SK-N-SH (cell line): Measurements from ENCODE around the gene LRRC59.
A peak's percentile ranks its signal among the peaks of the same experiment; 100 is the strongest.

Experiments
- CHD2 ChIP-seq: fragments of 150-350 bp; IDR thresholded peaks from 2 replicates; pipeline ENCODE4 v1.6.1; 2018; ENCODE audit warnings: low read length; ENCODE audit not compliant: partially characterized antibody
- EP300 ChIP-seq, 2 experiments: IDR thresholded peaks; 2 replicates each; pipeline versions ENCODE4 v1.4.0 to v1.6.1; 2012; ENCODE audit warnings: borderline replicate concordance in 1 of 2, low read depth in 1 of 2, low read length in 1 of 2
- GABPA ChIP-seq: IDR thresholded peaks from 2 replicates; pipeline ENCODE4 v1.4.0; 2012; ENCODE audit warnings: low read depth, mild to moderate bottlenecking
- POLR2AphosphoS5 ChIP-seq: IDR thresholded peaks from 2 replicates; pipeline ENCODE4 v1.6.1; 2012; ENCODE audit warnings: low read depth, low read length
- RAD21 ChIP-seq: IDR thresholded peaks from 2 replicates; pipeline ENCODE4 v1.6.1; 2012; ENCODE audit warnings: mild to moderate bottlenecking, low read length
- REST ChIP-seq: IDR thresholded peaks from 2 replicates; pipeline ENCODE4 v1.6.1; 2012; ENCODE audit warnings: mild to moderate bottlenecking, low read depth, low read length, moderate library complexity
- RFX5 ChIP-seq: IDR thresholded peaks from 2 replicates; pipeline ENCODE4 v1.6.1; 2012; ENCODE audit warnings: mild to moderate bottlenecking, improper control_type of control experiment, low read length
- RXRA ChIP-seq: IDR thresholded peaks from 2 replicates; pipeline ENCODE4 v1.4.0; 2012; ENCODE audit warnings: low read depth, mild to moderate bottlenecking, borderline replicate concordance
- SIN3A ChIP-seq: IDR thresholded peaks from 2 replicates; pipeline ENCODE4 v1.6.1; 2012; ENCODE audit warnings: low read depth, mild to moderate bottlenecking, low read length, moderate library complexity, borderline replicate concordance
- USF1 ChIP-seq: IDR thresholded peaks from 2 replicates; pipeline ENCODE4 v1.4.0; 2012; ENCODE audit warnings: low read depth, borderline replicate concordance
- TF ChIP-seq, protein P1 (sequence below): fragments of 200-600 bp; sonication (generic); IDR thresholded peaks from 2 replicates; pipeline ENCODE4 v1.6.1; 2017; ENCODE audit warnings: antibody characterized with exemption, mild to moderate bottlenecking, moderate library complexity
- TF ChIP-seq, protein P2 (sequence below): fragments of 150-350 bp; IDR thresholded peaks from 2 replicates; pipeline ENCODE4 v1.6.1; 2017; ENCODE audit warnings: antibody characterized with exemption, low read length, low read depth, borderline replicate concordance
- TF ChIP-seq, protein P3 (sequence below): IDR thresholded peaks from 2 replicates; pipeline ENCODE4 v1.4.0; 2012; ENCODE audit warnings: low read depth

GRCh38 chr17:50425682-50426471 lies 28.6 kb upstream of the LRRC59 start, which contains the start of gene ACSF2:
- TF ChIP-seq, protein P1, sequence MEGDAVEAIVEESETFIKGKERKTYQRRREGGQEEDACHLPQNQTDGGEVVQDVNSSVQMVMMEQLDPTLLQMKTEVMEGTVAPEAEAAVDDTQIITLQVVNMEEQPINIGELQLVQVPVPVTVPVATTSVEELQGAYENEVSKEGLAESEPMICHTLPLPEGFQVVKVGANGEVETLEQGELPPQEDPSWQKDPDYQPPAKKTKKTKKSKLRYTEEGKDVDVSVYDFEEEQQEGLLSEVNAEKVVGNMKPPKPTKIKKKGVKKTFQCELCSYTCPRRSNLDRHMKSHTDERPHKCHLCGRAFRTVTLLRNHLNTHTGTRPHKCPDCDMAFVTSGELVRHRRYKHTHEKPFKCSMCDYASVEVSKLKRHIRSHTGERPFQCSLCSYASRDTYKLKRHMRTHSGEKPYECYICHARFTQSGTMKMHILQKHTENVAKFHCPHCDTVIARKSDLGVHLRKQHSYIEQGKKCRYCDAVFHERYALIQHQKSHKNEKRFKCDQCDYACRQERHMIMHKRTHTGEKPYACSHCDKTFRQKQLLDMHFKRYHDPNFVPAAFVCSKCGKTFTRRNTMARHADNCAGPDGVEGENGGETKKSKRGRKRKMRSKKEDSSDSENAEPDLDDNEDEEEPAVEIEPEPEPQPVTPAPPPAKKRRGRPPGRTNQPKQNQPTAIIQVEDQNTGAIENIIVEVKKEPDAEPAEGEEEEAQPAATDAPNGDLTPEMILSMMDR: no peak
- TF ChIP-seq, protein P2, sequence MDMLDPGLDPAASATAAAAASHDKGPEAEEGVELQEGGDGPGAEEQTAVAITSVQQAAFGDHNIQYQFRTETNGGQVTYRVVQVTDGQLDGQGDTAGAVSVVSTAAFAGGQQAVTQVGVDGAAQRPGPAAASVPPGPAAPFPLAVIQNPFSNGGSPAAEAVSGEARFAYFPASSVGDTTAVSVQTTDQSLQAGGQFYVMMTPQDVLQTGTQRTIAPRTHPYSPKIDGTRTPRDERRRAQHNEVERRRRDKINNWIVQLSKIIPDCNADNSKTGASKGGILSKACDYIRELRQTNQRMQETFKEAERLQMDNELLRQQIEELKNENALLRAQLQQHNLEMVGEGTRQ: no peak
- TF ChIP-seq RFX5 (no peak), CHD2 (no peak), RAD21 (no peak), USF1 (peak; percentile 81; the same call in 1 of the 2 replicates), RXRA (no peak), EP300 (IDR thresholded peaks at IDR 0.05; ENCODE audit: borderline replicate concordance in 1 of 2, low read depth in 1 of 2, low read length in 1 of 2) (0 out of 4 replicates have a peak, but pooled peaks of 1 of the 2 experiments have one; percentile 15), REST (no peak), POLR2AphosphoS5 (peak; percentile 75), GABPA (no peak), SIN3A (peak; percentile 71; the same call in 1 of the 2 replicates)
- TF ChIP-seq, protein P3, sequence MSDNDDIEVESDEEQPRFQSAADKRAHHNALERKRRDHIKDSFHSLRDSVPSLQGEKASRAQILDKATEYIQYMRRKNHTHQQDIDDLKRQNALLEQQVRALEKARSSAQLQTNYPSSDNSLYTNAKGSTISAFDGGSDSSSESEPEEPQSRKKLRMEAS: peak; percentile 29; the same call in 1 of the 2 replicates
